Measurements from ENCODE around the gene MAFG.

GRCh38 chr17:81957691-81958432 is 30.3 kb upstream of the MAFG start:
- TF ChIP-seq POLR2AphosphoS5 (IDR thresholded peaks at IDR 0.05) (no peak), CTCF (IDR thresholded peaks at IDR 0.05) (no peak)

Data from sigmoid colon (tissue), 4 donors.